ENCODE results near the gene VGLL4.

- TF ChIP-seq CTCF (optimal IDR thresholded peaks at IDR 0.05 in 1 of 3, IDR thresholded peaks at IDR 0.05 in 1 of 3, conservative IDR thresholded peaks at IDR 0.05 in 1 of 3; ENCODE audit: extremely low read depth in 1 of 3, insufficient read depth in 2 of 3, low read length in 3 of 3): no peak
- TF ChIP-seq EZH2 (IDR thresholded peaks at IDR 0.05; ENCODE audit: low read length): no peak
These were observed 60.5 kb downstream of the VGLL4 start for GRCh38 chr3:11583235-11583634.

Data from keratinocyte (primary cell).